Parathyroid adenoma (tissue), 2 donors: ENCODE data around the gene SYDE2.
"Not testable (repeated sequence)": the region's sequence is repeated elsewhere in the genome, so short reads cannot be mapped to it uniquely, and the experiment has no call there.

Experiments used
- H2AFZ ChIP-seq: fragments of 300-600 bp; sonication (generic); one replicate; pipeline ENCODE4 v1.7.0; 2017; ENCODE audit warnings: antibody characterized with exemption, mild to moderate bottlenecking
- H3K27ac ChIP-seq: fragments of 300-600 bp; sonication (generic); one replicate; pipeline ENCODE4 v1.7.0; 2017
- H3K27me3 ChIP-seq: fragments of 300-600 bp; sonication (generic); one replicate; pipeline ENCODE4 v1.7.0; 2017; ENCODE audit warnings: low read length; ENCODE audit not compliant: control insufficient read depth, insufficient read depth
- H3K36me3 ChIP-seq: fragments of 300-600 bp; sonication (generic); one replicate; pipeline ENCODE4 v1.7.0; 2017; ENCODE audit warnings: low read length; ENCODE audit not compliant: control insufficient read depth, insufficient read depth
- H3K4me1 ChIP-seq: fragments of 300-600 bp; sonication (generic); one replicate; pipeline ENCODE4 v1.7.0; 2017; ENCODE audit warnings: control low read depth
- H3K4me2 ChIP-seq: fragments of 300-600 bp; sonication (generic); one replicate; pipeline ENCODE4 v1.7.0; 2017; ENCODE audit warnings: low read length
- H3K4me3 ChIP-seq: fragments of 300-600 bp; sonication (generic); one replicate; pipeline ENCODE4 v1.7.0; 2017; ENCODE audit warnings: low read depth, low read length
- H3K79me2 ChIP-seq: fragments of 300-600 bp; sonication (generic); one replicate; pipeline ENCODE4 v1.7.0; 2017; ENCODE audit warnings: control low read depth
- H3K9ac ChIP-seq: fragments of 300-600 bp; sonication (generic); one replicate; pipeline ENCODE4 v1.7.0; 2017; ENCODE audit warnings: mild to moderate bottlenecking
- H3K9me3 ChIP-seq: fragments of 300-600 bp; sonication (generic); one replicate; pipeline ENCODE4 v1.7.0; 2017; ENCODE audit warnings: low read length; ENCODE audit not compliant: control insufficient read depth
- CTCF ChIP-seq: fragments of 300-600 bp; sonication (generic); IDR thresholded peaks from one replicate; pipeline ENCODE4 v1.7.0; 2017; ENCODE audit warnings: antibody characterized with exemption, mild to moderate bottlenecking
- donor health status: primary hyperparathyroidism.

Gene SYDE2

DNA sequence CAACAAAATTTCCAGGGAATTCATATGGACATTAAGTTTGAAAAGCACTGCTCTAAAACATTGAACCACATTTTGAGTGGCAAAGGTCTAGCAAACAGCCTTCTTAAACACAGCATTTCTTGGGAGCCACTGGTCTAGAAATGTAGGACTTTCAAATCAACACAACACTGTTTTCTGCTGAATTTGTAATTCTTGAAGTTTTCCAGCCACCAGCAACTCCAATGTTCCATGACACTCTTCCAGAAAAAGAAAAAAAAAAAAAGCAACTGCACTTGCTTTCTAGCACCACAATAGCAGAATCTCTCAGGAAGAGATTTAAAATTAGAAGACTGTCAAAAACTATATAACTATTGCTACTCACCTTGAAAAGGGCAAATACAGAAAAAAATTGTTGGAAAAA is 4.5 kb downstream of the SYDE2 start:
- Histone ChIP-seq H3K4me2 (peak overlapping the region; percentile 69), H3K27ac (peak overlapping the region; percentile 46), H3K9me3 (no peaks in the 10 kb centered on the region), H2AFZ (no peak overlapping the region), H3K9ac (no peak overlapping the region), H3K4me3 (peak overlapping the region; percentile 50), H3K4me1 (no peaks in the 10 kb centered on the region), H3K36me3 (no peaks in the 10 kb centered on the region), H3K27me3 (no peaks in the 10 kb centered on the region), H3K79me2 (no peaks in the 10 kb centered on the region)
- TF ChIP-seq CTCF, result no peak

DNA sequence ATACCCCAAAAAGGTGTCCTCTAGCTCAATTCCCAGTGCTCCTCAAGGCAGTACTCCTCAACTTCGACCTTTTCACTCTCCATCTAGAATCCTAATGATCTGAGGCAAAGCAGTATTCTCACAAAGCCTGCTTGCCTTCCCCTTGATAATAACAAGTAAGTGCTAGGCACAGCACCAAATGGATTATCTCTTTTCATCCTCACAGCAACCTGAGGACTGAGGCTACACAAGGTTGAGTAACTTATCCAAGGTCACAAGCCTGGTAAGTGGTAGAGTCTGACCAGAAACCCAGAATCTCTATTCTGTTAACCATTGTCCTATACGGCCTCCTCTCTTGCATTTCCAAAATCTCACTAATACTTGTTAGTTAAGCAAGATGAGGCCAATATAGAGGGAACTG is 5.1 kb downstream of the SYDE2 start:
- no peaks in the 10 kb centered on the region for H3K36me3 ChIP-seq
- no peak for TF ChIP-seq CTCF
- H2AFZ ChIP-seq, result peak overlapping the region; percentile 28
- H3K4me3 ChIP-seq, result peak overlapping the region; percentile 50
- peak overlapping the region; percentile 46 for H3K27ac ChIP-seq
- peak overlapping the region; percentile 69 for H3K4me2 ChIP-seq
- H3K27me3 ChIP-seq, result no peaks in the 10 kb centered on the region
- no peak overlapping the region for H3K9ac ChIP-seq
- H3K4me1 ChIP-seq, result no peaks in the 10 kb centered on the region
- H3K9me3 ChIP-seq, result no peaks in the 10 kb centered on the region
- no peaks in the 10 kb centered on the region for H3K79me2 ChIP-seq

- H3K79me2 ChIP-seq, H3K9ac ChIP-seq, H3K36me3 ChIP-seq, H2AFZ ChIP-seq, H3K4me2 ChIP-seq, H3K27ac ChIP-seq, H3K4me3 ChIP-seq, H3K27me3 ChIP-seq, H3K4me1 ChIP-seq, H3K9me3 ChIP-seq: not testable (repeated sequence)
These were observed 8.7 kb downstream of the SYDE2 start for GRCh38 chr1:85192129-85192528.

DNA sequence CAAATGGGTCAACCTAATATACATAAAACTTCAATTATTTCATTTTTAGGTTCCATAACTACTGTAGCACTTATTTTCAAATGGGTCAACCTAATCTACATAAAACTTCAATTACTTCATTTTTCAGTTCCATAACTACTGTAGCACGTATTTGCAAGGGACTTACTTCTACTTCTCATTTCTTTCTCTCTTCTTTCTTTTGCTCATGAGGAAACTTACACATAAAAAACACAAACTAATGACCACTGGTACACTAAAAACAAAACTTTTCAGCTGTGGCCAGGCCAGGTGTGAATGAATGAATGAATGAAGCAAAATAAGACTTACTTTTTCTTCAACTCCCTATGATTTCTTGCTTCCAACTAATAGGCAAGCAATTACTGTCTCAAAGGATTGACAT is 11.7 kb downstream of the SYDE2 start:
- no peak for TF ChIP-seq CTCF
- H3K9me3 ChIP-seq, result no peaks in the 10 kb centered on the region
- H3K4me1 ChIP-seq, result no peaks in the 10 kb centered on the region
- no peaks in the 10 kb centered on the region for H3K79me2 ChIP-seq
- H3K36me3 ChIP-seq, result no peaks in the 10 kb centered on the region
- no peak overlapping the region for H3K4me3 ChIP-seq
- no peak overlapping the region for H3K9ac ChIP-seq
- H2AFZ ChIP-seq, result no peak overlapping the region
- H3K4me2 ChIP-seq, result no peak overlapping the region
- H3K27ac ChIP-seq, result no peak overlapping the region
- no peaks in the 10 kb centered on the region for H3K27me3 ChIP-seq

GRCh38 chr1:85188530-85188929 is 12.3 kb downstream of the SYDE2 start:
- Histone ChIP-seq H3K4me2 (no peak overlapping the region), H3K9ac (no peak overlapping the region), H3K79me2 (no peaks in the 10 kb centered on the region), H3K27me3 (no peaks in the 10 kb centered on the region), H3K4me3 (no peak overlapping the region), H3K36me3 (no peaks in the 10 kb centered on the region), H2AFZ (no peak overlapping the region), H3K9me3 (no peaks in the 10 kb centered on the region), H3K27ac (no peak overlapping the region), H3K4me1 (no peaks in the 10 kb centered on the region)
- no peak for TF ChIP-seq CTCF

- H3K4me2 ChIP-seq, H3K79me2 ChIP-seq, H3K27ac ChIP-seq, H3K4me3 ChIP-seq, H3K27me3 ChIP-seq, H3K36me3 ChIP-seq, H3K4me1 ChIP-seq, H3K9ac ChIP-seq, H3K9me3 ChIP-seq, H2AFZ ChIP-seq: not testable (repeated sequence)
These were observed 13.8 kb downstream of the SYDE2 start for GRCh38 chr1:85187021-85187420.
